WTC11 (cell line): ENCODE measurements around the gene B9D2. TPM values are rescaled to one million over a fixed set of nuclear protein-coding genes. Genes with fewer than 3 reads are reported as not detected.

Experiments used
- ATAC-seq: fragments of 200-7000 bp; cut with Tn5 transposase; 2 replicates; pipeline ENCODE4 v1.10.0; 2021; ENCODE audit warnings: mild to moderate bottlenecking, moderate library complexity
- CTCF ChIA-PET: fragments of 300-600 bp; sonication (Branson Sonifier 250); formaldehyde crosslinking; loops from one replicate; lab custom pipeline; 2021; ENCODE audit warnings: antibody characterized with exemption; lab: Charles Lee
- POLR2A ChIA-PET: fragments of 350-600 bp; sonication (Branson Sonifier 250); formaldehyde crosslinking; loops from one replicate; lab custom pipeline; 2021; ENCODE audit warnings: antibody characterized with exemption; lab: Charles Lee
- DNase-seq: peaks from one replicate; pipeline ENCODE4 v3.0.0; 2021; ENCODE audit warnings: low spot score
- H3K27ac Mint-ChIP-seq: 2 replicates; pipeline ENCODE4 v1.8.0; 2021; ENCODE audit warnings: mixed read lengths
- H3K27me3 Mint-ChIP-seq: 2 replicates; pipeline ENCODE4 v1.8.0; 2021; ENCODE audit warnings: low read depth, mild to moderate bottlenecking, moderate library complexity, mixed read lengths
- H3K36me3 Mint-ChIP-seq: 2 replicates; pipeline ENCODE4 v1.8.0; 2021; ENCODE audit warnings: mixed read lengths
- H3K4me1 Mint-ChIP-seq: 2 replicates; pipeline ENCODE4 v1.8.0; 2022; ENCODE audit warnings: mixed read lengths
- H3K4me3 Mint-ChIP-seq: 2 replicates; pipeline ENCODE4 v1.8.0; 2021; ENCODE audit warnings: mild to moderate bottlenecking, moderate library complexity, mixed read lengths
- H3K9me3 Mint-ChIP-seq: 2 replicates; pipeline ENCODE4 v1.8.0; 2021; ENCODE audit warnings: mixed read lengths
- FOXJ3 ChIP-seq: sonication (generic); formaldehyde crosslinking; IDR thresholded peaks from 2 replicates; pipeline ENCODE4 v1.9.0; 2021; ENCODE audit warnings: missing genetic modification reagents, mild to moderate bottlenecking, borderline replicate concordance
- GABPB1 ChIP-seq: sonication (generic); formaldehyde crosslinking; IDR thresholded peaks from 2 replicates; pipeline ENCODE4 v1.8.1; 2023; ENCODE audit warnings: mild to moderate bottlenecking, missing genetic modification reagents
- KAT7 ChIP-seq: sonication (generic); formaldehyde crosslinking; IDR thresholded peaks from 2 replicates; pipeline ENCODE4 v1.8.1; 2023; ENCODE audit warnings: missing genetic modification reagents, mild to moderate bottlenecking, borderline replicate concordance
- MXD4 ChIP-seq: fragments of 250-450 bp; sonication (Bioruptor Pico); IDR thresholded peaks from 2 replicates; pipeline ENCODE4 v1.8.0; 2021; ENCODE audit warnings: mild to moderate bottlenecking, moderate library complexity, borderline replicate concordance
- RORB ChIP-seq: fragments of 250-450 bp; sonication (Bioruptor Pico); IDR thresholded peaks from 2 replicates; pipeline ENCODE4 v1.9.0; 2021; ENCODE audit warnings: mild to moderate bottlenecking
- SMAD4 ChIP-seq: sonication (generic); formaldehyde crosslinking; IDR thresholded peaks from 2 replicates; pipeline ENCODE4 v1.8.0; 2022; ENCODE audit warnings: mild to moderate bottlenecking, missing genetic modification reagents
- SOX15 ChIP-seq: fragments of 250-450 bp; sonication (Bioruptor Pico); IDR thresholded peaks from 2 replicates; pipeline ENCODE4 v1.9.0; 2021; ENCODE audit warnings: mild to moderate bottlenecking
- ZNF219 ChIP-seq: sonication (generic); formaldehyde crosslinking; IDR thresholded peaks from 2 replicates; pipeline ENCODE4 v1.8.0; 2023; ENCODE audit warnings: missing genetic modification reagents, mild to moderate bottlenecking, borderline replicate concordance
- ZNF263 ChIP-seq: sonication (generic); formaldehyde crosslinking; IDR thresholded peaks from 2 replicates; pipeline ENCODE4 v1.8.1; 2022; ENCODE audit warnings: low read depth, mild to moderate bottlenecking, moderate library complexity, missing genetic modification reagents
- ZNF416 ChIP-seq: fragments of 250-450 bp; sonication (Bioruptor Pico); IDR thresholded peaks from 2 replicates; pipeline ENCODE4 v1.9.0; 2021; ENCODE audit warnings: mild to moderate bottlenecking, inconsistent platforms
- ZNF423 ChIP-seq: fragments of 250-450 bp; sonication (Bioruptor Pico); IDR thresholded peaks from 2 replicates; pipeline ENCODE4 v2.1.2; 2022; ENCODE audit warnings: mild to moderate bottlenecking, moderate library complexity
- ZNF671 ChIP-seq: fragments of 250-450 bp; sonication (Bioruptor Pico); IDR thresholded peaks from 2 replicates; pipeline ENCODE4 v1.8.0; 2021; ENCODE audit warnings: mild to moderate bottlenecking
- total RNA-seq: library from RNA; stranded (reverse); gene quantifications from 3 replicates; pipeline ENCODE4 v1.2.3, GENCODE V29; 2021
- TF ChIP-seq, protein P1 (sequence below): fragments of 250-450 bp; sonication (Bioruptor Pico); IDR thresholded peaks from 2 replicates; pipeline ENCODE4 v1.9.0; 2021; ENCODE audit warnings: mild to moderate bottlenecking, borderline replicate concordance
- TF ChIP-seq, protein P2 (sequence below): sonication (generic); formaldehyde crosslinking; IDR thresholded peaks from 2 replicates; pipeline ENCODE4 v1.8.1; 2023; ENCODE audit warnings: mild to moderate bottlenecking, missing genetic modification reagents, borderline replicate concordance
- TF ChIP-seq, protein P3 (sequence below): sonication (generic); formaldehyde crosslinking; IDR thresholded peaks from 2 replicates; pipeline ENCODE4 v1.8.1; 2022; ENCODE audit warnings: low read depth, mild to moderate bottlenecking, moderate library complexity, missing genetic modification reagents, borderline replicate concordance
- TF ChIP-seq, protein P4 (sequence below): fragments of 200-600 bp; IDR thresholded peaks from 2 replicates; pipeline ENCODE4 v1.8.0; 2022; ENCODE audit warnings: antibody characterized with exemption
- TF ChIP-seq, protein P5 (sequence below): fragments of 250-450 bp; sonication (Bioruptor Pico); IDR thresholded peaks from 2 replicates; pipeline ENCODE4 v1.9.0; 2021; ENCODE audit warnings: moderate library complexity, mild to moderate bottlenecking, inconsistent platforms, borderline replicate concordance
- TF ChIP-seq, protein P6 (sequence below): fragments of 250-450 bp; sonication (Bioruptor Pico); conservative IDR thresholded peaks from 2 replicates; pipeline ENCODE4 v1.9.0; 2021; ENCODE audit warnings: mild to moderate bottlenecking
- TF ChIP-seq, protein P7 (sequence below): sonication (generic); formaldehyde crosslinking; IDR thresholded peaks from 2 replicates; pipeline ENCODE4 v1.8.1; 2023; ENCODE audit warnings: mild to moderate bottlenecking, missing genetic modification reagents, moderate library complexity

B9D2 gene
- total RNA-seq, 1 experiment from 2014 or later: 4.7 TPM

DNA sequence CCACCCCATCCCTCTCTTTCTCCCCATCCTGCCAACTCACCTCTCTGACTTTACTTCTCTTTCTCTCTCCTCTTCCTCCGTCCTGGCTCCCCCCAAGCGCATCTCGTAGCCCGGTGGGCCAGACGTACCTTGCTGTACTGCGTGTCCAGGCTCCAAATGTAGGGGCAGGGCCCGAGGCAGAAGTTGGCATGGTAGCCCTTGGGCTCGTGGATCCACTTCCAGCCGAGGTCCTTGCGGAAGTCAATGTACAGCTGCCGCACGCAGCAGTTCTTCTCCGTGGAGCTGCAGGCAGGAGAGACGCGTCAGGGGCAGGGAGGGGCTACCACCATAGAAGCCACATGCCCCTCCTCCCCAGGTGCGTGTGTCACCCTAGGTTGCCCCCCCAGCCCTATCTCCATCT, 31.9 kb downstream of the B9D2 start:
- Mint-ChIP-seq H3K4me1 (peaks cover 37% of the 10 kb centered on the region), H3K36me3 (no peaks in the 10 kb centered on the region), H3K4me3 (peak overlapping the region; percentile 77), H3K27ac (no peak overlapping the region), H3K9me3 (no peaks in the 10 kb centered on the region), H3K27me3 (peaks cover 19% of the 10 kb centered on the region)
- ATAC-seq (no peak), DNase-seq (no peak)
- POLR2A ChIA-PET: interaction anchor here (1.0 kb wide), 1 partner anchor 14 kb away, joined by 3 read pairs; no protein-coding TSS in a partner anchor
- TF ChIP-seq ZNF416 (no peak), ZNF423 (CRISPR knock-in tag) (no peak), GABPB1 (CRISPR knock-in tag) (no peak)
- TF ChIP-seq, protein P1, sequence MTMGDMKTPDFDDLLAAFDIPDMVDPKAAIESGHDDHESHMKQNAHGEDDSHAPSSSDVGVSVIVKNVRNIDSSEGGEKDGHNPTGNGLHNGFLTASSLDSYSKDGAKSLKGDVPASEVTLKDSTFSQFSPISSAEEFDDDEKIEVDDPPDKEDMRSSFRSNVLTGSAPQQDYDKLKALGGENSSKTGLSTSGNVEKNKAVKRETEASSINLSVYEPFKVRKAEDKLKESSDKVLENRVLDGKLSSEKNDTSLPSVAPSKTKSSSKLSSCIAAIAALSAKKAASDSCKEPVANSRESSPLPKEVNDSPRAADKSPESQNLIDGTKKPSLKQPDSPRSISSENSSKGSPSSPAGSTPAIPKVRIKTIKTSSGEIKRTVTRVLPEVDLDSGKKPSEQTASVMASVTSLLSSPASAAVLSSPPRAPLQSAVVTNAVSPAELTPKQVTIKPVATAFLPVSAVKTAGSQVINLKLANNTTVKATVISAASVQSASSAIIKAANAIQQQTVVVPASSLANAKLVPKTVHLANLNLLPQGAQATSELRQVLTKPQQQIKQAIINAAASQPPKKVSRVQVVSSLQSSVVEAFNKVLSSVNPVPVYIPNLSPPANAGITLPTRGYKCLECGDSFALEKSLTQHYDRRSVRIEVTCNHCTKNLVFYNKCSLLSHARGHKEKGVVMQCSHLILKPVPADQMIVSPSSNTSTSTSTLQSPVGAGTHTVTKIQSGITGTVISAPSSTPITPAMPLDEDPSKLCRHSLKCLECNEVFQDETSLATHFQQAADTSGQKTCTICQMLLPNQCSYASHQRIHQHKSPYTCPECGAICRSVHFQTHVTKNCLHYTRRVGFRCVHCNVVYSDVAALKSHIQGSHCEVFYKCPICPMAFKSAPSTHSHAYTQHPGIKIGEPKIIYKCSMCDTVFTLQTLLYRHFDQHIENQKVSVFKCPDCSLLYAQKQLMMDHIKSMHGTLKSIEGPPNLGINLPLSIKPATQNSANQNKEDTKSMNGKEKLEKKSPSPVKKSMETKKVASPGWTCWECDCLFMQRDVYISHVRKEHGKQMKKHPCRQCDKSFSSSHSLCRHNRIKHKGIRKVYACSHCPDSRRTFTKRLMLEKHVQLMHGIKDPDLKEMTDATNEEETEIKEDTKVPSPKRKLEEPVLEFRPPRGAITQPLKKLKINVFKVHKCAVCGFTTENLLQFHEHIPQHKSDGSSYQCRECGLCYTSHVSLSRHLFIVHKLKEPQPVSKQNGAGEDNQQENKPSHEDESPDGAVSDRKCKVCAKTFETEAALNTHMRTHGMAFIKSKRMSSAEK: no peak
- TF ChIP-seq, protein P2, sequence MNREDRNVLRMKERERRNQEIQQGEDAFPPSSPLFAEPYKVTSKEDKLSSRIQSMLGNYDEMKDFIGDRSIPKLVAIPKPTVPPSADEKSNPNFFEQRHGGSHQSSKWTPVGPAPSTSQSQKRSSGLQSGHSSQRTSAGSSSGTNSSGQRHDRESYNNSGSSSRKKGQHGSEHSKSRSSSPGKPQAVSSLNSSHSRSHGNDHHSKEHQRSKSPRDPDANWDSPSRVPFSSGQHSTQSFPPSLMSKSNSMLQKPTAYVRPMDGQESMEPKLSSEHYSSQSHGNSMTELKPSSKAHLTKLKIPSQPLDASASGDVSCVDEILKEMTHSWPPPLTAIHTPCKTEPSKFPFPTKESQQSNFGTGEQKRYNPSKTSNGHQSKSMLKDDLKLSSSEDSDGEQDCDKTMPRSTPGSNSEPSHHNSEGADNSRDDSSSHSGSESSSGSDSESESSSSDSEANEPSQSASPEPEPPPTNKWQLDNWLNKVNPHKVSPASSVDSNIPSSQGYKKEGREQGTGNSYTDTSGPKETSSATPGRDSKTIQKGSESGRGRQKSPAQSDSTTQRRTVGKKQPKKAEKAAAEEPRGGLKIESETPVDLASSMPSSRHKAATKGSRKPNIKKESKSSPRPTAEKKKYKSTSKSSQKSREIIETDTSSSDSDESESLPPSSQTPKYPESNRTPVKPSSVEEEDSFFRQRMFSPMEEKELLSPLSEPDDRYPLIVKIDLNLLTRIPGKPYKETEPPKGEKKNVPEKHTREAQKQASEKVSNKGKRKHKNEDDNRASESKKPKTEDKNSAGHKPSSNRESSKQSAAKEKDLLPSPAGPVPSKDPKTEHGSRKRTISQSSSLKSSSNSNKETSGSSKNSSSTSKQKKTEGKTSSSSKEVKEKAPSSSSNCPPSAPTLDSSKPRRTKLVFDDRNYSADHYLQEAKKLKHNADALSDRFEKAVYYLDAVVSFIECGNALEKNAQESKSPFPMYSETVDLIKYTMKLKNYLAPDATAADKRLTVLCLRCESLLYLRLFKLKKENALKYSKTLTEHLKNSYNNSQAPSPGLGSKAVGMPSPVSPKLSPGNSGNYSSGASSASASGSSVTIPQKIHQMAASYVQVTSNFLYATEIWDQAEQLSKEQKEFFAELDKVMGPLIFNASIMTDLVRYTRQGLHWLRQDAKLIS: no peak
- TF ChIP-seq, protein P3, sequence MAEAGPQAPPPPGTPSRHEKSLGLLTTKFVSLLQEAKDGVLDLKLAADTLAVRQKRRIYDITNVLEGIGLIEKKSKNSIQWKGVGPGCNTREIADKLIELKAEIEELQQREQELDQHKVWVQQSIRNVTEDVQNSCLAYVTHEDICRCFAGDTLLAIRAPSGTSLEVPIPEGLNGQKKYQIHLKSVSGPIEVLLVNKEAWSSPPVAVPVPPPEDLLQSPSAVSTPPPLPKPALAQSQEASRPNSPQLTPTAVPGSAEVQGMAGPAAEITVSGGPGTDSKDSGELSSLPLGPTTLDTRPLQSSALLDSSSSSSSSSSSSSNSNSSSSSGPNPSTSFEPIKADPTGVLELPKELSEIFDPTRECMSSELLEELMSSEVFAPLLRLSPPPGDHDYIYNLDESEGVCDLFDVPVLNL (CRISPR knock-in tag): no peak
- CTCF ChIA-PET: interaction anchor here (0.7 to 2.1 kb wide), 6 partner anchors 10 to 239 kb away, joined by 4 to 15 read pairs (median 8); partner anchors contain the start of gene TGFB1

DNA sequence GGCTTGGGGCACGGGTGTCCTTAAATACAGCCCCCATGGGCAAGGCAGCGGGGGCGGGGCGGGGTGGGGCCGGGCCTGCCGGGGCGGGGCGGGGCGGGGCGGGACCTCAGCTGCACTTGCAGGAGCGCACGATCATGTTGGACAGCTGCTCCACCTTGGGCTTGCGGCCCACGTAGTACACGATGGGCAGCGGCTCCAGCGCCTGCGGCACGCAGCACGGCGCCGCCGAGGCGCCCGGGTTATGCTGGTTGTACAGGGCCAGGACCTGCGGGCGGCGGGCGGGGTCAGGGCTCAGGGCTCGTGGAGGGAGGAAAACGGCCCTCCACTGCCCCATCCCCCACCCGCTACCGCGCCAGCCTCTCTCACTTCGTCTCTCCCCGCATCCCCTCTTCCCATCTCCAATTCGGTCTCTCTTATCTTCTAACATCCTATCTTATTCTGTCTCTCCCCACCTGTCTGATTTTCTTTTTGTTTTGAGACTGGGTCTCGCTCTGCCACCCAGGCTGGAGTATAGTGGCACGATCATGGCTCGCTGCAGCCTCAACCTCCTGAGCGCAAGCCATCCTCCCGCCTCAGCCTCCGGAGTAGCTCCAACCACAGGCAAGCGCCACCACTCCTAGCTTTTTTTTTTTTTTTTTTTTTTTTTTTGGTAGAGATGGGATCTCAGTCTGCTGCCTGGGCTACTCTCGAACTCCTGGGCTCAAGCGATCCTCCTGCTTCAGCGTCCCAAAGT, 32.8 kb downstream of the B9D2 start:
- ATAC-seq: peak; percentile 41
- Mint-ChIP-seq H3K27ac (no peak overlapping the region; the same call in 1 of the 2 replicates), H3K27me3 (peaks cover 19% of the 10 kb centered on the region), H3K4me3 (peak overlapping the region; percentile 77), H3K36me3 (no peaks in the 10 kb centered on the region), H3K9me3 (no peaks in the 10 kb centered on the region), H3K4me1 (peaks cover 45% of the 10 kb centered on the region)
- CTCF ChIA-PET: interaction anchor here (0.6 to 2.1 kb wide), 6 partner anchors 9 to 240 kb away, joined by 3 to 15 read pairs (median 8); partner anchors contain the start of gene TGFB1
- POLR2A ChIA-PET: interaction anchor here (1.0 kb wide), 1 partner anchor 13 kb away, joined by 3 read pairs; no protein-coding TSS in a partner anchor
- peak; percentile 59 for DNase-seq
- TF ChIP-seq, protein P4, sequence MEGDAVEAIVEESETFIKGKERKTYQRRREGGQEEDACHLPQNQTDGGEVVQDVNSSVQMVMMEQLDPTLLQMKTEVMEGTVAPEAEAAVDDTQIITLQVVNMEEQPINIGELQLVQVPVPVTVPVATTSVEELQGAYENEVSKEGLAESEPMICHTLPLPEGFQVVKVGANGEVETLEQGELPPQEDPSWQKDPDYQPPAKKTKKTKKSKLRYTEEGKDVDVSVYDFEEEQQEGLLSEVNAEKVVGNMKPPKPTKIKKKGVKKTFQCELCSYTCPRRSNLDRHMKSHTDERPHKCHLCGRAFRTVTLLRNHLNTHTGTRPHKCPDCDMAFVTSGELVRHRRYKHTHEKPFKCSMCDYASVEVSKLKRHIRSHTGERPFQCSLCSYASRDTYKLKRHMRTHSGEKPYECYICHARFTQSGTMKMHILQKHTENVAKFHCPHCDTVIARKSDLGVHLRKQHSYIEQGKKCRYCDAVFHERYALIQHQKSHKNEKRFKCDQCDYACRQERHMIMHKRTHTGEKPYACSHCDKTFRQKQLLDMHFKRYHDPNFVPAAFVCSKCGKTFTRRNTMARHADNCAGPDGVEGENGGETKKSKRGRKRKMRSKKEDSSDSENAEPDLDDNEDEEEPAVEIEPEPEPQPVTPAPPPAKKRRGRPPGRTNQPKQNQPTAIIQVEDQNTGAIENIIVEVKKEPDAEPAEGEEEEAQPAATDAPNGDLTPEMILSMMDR: no peak
- TF ChIP-seq RORB (CRISPR knock-in tag): no peak
- TF ChIP-seq, protein P5, sequence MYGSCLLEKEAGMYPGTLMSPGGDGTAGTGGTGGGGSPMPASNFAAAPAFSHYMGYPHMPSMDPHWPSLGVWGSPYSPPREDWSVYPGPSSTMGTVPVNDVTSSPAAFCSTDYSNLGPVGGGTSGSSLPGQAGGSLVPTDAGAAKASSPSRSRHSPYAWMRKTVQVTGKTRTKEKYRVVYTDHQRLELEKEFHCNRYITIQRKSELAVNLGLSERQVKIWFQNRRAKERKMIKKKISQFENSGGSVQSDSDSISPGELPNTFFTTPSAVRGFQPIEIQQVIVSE: no peak
- no peak for TF ChIP-seq FOXJ3 (CRISPR knock-in tag)
- TF ChIP-seq ZNF219 (CRISPR knock-in tag): no peak
- TF ChIP-seq SMAD4 (CRISPR knock-in tag): no peak
- no peak for TF ChIP-seq KAT7 (CRISPR knock-in tag)
- TF ChIP-seq, protein P6, sequence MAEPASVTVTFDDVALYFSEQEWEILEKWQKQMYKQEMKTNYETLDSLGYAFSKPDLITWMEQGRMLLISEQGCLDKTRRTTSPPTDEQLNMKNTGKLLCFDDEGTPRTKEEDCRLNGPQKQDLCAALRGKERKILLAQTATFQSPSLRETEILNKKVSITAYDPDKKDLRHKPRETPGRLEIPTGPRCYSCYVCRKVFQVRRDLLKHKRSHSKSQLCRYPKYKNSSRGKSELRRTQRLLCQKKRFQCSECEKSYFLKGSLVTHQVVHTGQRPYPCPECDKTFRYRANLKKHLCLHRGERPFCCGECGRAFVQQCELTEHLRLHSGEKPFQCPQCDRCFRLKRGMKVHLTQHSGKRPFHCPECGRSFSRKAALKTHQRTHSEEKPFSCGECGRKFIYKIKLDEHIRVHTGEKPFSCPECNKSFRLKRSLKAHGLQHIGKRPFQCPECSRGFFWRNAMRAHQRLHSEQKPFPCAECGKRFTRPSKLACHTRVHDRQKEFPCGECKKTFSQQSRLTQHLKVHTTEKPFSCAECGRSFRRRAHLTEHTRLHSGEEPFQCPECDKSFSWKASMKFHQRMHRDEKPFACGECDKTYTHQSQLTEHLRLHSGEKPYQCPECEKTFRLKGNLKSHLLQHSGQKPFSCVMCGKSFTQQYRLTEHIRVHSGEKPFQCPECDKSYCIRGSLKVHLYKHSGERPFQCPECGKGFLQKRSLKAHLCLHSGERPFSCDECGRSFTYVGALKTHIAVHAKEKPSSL (CRISPR knock-in tag): no peak
- TF ChIP-seq ZNF263 (CRISPR knock-in tag): no peak
- TF ChIP-seq ZNF671: no peak
- TF ChIP-seq MXD4: no peak
- TF ChIP-seq, protein P7, sequence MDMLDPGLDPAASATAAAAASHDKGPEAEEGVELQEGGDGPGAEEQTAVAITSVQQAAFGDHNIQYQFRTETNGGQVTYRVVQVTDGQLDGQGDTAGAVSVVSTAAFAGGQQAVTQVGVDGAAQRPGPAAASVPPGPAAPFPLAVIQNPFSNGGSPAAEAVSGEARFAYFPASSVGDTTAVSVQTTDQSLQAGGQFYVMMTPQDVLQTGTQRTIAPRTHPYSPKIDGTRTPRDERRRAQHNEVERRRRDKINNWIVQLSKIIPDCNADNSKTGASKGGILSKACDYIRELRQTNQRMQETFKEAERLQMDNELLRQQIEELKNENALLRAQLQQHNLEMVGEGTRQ (CRISPR knock-in tag): no peak
- TF ChIP-seq SOX15 (CRISPR knock-in tag): no peak
